C1 segment of cervical spinal cord (tissue), 14 donors: ENCODE data around the gene EIF3C.
"Not testable (repeated sequence)": the region's sequence is repeated elsewhere in the genome, so short reads cannot be mapped to it uniquely, and the experiment has no call there.

Experiments used
- DNase-seq, 14 donors: peaks; one replicate each; lab custom pipeline; 2025; lab: John Stamatoyannopoulos, UW

EIF3C gene, protein sequence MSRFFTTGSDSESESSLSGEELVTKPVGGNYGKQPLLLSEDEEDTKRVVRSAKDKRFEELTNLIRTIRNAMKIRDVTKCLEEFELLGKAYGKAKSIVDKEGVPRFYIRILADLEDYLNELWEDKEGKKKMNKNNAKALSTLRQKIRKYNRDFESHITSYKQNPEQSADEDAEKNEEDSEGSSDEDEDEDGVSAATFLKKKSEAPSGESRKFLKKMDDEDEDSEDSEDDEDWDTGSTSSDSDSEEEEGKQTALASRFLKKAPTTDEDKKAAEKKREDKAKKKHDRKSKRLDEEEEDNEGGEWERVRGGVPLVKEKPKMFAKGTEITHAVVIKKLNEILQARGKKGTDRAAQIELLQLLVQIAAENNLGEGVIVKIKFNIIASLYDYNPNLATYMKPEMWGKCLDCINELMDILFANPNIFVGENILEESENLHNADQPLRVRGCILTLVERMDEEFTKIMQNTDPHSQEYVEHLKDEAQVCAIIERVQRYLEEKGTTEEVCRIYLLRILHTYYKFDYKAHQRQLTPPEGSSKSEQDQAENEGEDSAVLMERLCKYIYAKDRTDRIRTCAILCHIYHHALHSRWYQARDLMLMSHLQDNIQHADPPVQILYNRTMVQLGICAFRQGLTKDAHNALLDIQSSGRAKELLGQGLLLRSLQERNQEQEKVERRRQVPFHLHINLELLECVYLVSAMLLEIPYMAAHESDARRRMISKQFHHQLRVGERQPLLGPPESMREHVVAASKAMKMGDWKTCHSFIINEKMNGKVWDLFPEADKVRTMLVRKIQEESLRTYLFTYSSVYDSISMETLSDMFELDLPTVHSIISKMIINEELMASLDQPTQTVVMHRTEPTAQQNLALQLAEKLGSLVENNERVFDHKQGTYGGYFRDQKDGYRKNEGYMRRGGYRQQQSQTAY

GRCh38 chr16:28711220-28712083, at the start of gene EIF3C:
Gene EIF3C (plus strand): TSS chr16:28711464. CDS start chr16:28711687, 223 bp downstream.
- DNase-seq = not testable (repeated sequence)

DNA sequence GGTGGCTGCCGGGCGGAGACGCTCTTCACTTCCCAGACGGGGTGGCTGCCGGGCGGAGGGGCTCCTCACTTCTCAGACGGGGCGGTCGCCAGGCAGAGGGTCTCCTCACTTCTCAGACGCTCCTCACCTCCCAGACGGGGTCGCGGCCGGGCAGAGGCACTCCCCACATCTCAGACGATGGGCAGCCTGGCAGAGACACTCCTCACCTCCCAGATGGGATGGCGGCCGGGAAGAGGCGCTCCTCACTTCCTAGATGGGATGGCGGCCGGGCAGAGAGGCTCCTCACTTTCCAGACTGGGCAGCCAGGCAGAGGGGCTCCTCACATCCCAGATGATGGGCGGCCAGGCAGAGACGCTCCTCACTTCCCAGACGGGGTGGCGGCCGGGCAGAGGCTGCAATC, 45.0 kb upstream of the EIF3C start:
- not testable (repeated sequence) for DNase-seq

DNA sequence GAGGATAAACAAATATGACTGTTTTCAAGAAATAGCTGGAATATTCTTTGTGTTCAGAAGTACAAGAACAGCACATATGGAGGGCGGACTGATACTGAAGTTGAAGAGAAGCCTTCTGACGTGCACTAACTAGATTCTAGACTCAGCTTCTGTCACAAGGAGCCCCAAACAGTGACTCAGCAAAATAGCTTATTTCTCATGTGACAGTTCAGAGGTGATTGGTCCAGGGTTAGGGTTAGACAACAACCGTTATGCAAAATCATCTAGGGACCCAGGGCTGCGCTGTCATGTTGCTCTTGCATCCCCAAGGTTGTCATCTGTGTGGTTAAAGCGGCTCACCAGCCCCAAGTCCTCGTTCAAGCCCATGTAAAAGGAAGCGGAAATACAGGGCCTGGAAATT, 43.8 kb upstream of the EIF3C start:
- not testable (repeated sequence) for DNase-seq

- not testable (repeated sequence) for DNase-seq
Measured at GRCh38 chr16:28668199-28668598, 43.1 kb upstream of the EIF3C start.

- DNase-seq = not testable (repeated sequence)
Measured at GRCh38 chr16:28688327-28688952, 22.8 kb upstream of the EIF3C start.

GRCh38 chr16:28689425-28689824, 21.8 kb upstream of the EIF3C start:
- DNase-seq = not testable (repeated sequence)

- DNase-seq = not testable (repeated sequence)
Measured at GRCh38 chr16:28691722-28692121, 19.5 kb upstream of the EIF3C start.

GRCh38 chr16:28693257-28693950, 17.9 kb upstream of the EIF3C start:
- not testable (repeated sequence) for DNase-seq

DNA sequence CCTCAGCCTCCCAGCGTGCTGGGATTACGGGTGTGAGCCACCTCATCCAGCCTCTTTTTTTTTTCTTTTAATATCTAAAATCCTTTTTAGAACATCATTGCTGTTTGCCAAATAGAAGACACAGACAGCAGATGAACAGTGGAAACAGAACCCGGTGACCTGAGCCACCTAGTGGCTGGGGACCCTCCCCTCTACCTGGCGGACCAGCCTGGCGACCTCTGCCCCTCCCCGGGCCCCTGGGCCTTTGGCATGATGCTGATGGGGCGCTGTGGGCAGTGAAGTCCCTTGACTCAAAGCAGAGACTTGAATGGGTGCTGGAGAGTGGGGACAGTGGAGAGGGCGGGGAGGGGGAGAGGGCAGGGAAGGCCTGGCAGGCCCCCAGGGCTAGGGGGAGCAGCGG, 11.5 kb upstream of the EIF3C start:
- not testable (repeated sequence) for DNase-seq

- not testable (repeated sequence) for DNase-seq
Measured at GRCh38 chr16:28700349-28700748, 10.9 kb upstream of the EIF3C start.

DNA sequence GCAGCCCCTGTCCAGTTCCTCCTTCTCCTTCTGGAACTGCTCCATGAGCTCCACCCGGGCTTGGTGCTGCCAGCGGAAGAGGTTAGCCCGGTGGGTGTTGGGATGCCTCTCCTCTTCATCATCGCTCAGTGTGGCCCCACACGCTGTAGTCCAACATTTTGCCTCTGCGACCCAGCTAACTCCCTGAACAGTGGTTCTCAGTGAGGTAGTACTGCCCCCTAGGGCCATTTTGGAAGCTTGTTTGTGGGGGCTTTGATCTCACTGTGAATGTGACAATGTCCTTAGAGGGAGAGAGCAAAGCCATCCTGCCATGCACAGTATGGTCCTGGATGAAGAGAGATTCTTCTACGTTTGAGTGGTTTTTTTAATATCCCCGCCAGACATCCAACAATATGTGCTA, 9.9 kb upstream of the EIF3C start:
- DNase-seq = not testable (repeated sequence)

- DNase-seq = not testable (repeated sequence)
Measured at GRCh38 chr16:28704246-28704645, 7.0 kb upstream of the EIF3C start.

- DNase-seq = not testable (repeated sequence)
Measured at GRCh38 chr16:28722852-28723650, 11.8 kb downstream of the EIF3C start.

DNA sequence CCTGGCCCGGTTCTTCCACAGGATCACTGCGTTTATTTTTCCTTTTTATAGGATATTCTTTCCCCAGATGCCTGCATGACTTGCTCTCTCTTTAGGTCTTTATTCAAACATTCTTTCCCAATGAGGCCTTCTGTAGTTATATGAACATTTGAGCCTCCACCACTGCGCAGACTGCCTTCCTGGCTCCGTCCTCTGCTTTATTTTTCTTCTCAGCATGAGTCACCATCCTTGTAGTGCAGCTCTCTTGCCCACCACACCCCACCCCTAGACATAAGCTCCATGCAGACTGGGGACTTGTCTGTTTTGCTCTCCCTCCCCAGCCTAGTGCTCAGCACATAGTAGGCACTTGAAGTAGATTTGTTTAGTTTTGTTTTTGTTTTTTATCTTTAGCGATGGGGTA, 20.0 kb downstream of the EIF3C start:
- not testable (repeated sequence) for DNase-seq

DNA sequence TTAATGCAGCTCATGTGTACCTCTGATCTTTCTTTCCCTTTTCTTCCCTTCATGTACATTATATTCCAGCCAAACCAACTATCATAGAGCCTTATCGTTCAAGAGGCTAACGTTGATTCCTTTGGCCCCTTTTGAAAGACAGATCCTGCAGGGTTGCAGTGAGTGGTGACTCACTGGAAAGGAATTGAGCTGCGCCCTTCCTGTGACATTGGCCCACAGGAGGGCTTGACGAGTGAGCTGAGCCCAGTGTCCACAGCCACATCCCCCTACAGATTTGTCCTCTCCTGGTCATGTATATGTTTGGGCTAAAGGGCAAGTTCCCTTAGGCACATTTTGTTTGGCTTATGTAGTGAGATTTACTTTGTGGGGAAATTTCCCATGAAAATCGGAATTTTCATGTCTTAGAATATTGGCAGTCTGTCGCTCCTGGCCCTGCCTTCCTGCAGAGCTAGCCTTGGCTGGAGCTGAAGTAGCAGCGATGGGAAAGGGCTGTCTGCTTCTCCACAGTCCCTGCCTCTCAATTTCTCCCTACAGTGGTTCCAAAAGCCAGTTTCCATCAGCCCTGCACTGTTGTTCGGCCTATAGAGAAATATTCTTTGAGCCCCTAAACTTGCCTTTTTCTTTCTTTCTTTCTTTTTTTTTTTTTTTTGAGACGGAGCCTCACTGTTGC, 21.3 kb downstream of the EIF3C start:
- DNase-seq = not testable (repeated sequence)

- not testable (repeated sequence) for DNase-seq
Measured at GRCh38 chr16:28739787-28740186, 28.5 kb downstream of the EIF3C start.

GRCh38 chr16:28740631-28741030, 29.4 kb downstream of the EIF3C start:
- DNase-seq = not testable (repeated sequence)

DNA sequence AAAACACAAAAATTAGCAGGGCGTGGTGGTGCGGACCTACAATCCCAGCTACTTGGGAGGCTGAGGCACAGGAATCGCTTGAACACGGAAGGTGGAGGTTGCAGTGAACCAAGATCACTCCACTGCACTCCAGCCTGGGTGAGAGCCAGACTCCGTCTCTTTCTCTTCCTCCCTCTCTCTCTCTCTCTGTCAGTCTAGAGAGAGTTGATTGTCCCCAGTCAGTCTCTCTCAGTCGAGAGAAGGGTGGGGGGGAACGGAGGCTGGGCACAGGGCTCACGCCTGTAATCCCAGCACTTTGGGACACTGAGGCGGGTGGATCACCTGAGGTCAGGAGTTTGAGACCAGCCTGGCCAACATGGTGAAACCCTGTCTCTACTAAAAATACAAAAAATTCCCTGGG, 30.0 kb downstream of the EIF3C start:
- not testable (repeated sequence) for DNase-seq
